HG02759 (cell line): ENCODE data around the gene NALCN.

Experiments used
- ATAC-seq: cut with Tn5 transposase; IDR thresholded peaks from one replicate; pipeline ENCODE4 v1.9.1; 2021; ENCODE audit warnings: mild to moderate bottlenecking, moderate library complexity; ENCODE audit not compliant: unreplicated experiment

The NALCN gene

GRCh38 chr13:101415358-101416174, 742 bp downstream of the NALCN start:
- peak; percentile 16 for ATAC-seq

- ATAC-seq = no peak
Measured at GRCh38 chr13:101412076-101412475, 4.2 kb downstream of the NALCN start.

GRCh38 chr13:101408992-101409656, 7.2 kb downstream of the NALCN start:
- ATAC-seq = no peak

- ATAC-seq = no peak
Measured at GRCh38 chr13:101408154-101408553, 8.2 kb downstream of the NALCN start.

- no peak for ATAC-seq
Measured at GRCh38 chr13:101406791-101407190, 9.5 kb downstream of the NALCN start.

GRCh38 chr13:101401196-101401595, 15.1 kb downstream of the NALCN start:
- ATAC-seq = no peak

GRCh38 chr13:101399365-101399764, 16.9 kb downstream of the NALCN start:
- ATAC-seq = no peak

GRCh38 chr13:101398920-101399319, 17.4 kb downstream of the NALCN start:
- ATAC-seq = no peak

- no peak for ATAC-seq
Measured at GRCh38 chr13:101398191-101398590, 18.1 kb downstream of the NALCN start.

GRCh38 chr13:101397742-101398141, 18.6 kb downstream of the NALCN start:
- ATAC-seq = no peak

- no peak for ATAC-seq
Measured at GRCh38 chr13:101394605-101395004, 21.7 kb downstream of the NALCN start.

- ATAC-seq = no peak
Measured at GRCh38 chr13:101393140-101393539, 23.2 kb downstream of the NALCN start.

- ATAC-seq = no peak
Measured at GRCh38 chr13:101390461-101390860, 25.8 kb downstream of the NALCN start.

GRCh38 chr13:101384929-101385328, 31.4 kb downstream of the NALCN start:
- ATAC-seq = no peak

GRCh38 chr13:101383595-101383994, 32.7 kb downstream of the NALCN start:
- no peak for ATAC-seq

GRCh38 chr13:101382701-101383100, 33.6 kb downstream of the NALCN start:
- ATAC-seq = no peak

- no peak for ATAC-seq
Measured at GRCh38 chr13:101382086-101382485, 34.2 kb downstream of the NALCN start.

- no peak for ATAC-seq
Measured at GRCh38 chr13:101360525-101360924, 55.8 kb downstream of the NALCN start.

- ATAC-seq = no peak
Measured at GRCh38 chr13:101354895-101355294, 61.4 kb downstream of the NALCN start.

GRCh38 chr13:101346942-101347728, 69.2 kb downstream of the NALCN start:
- ATAC-seq = no peak

- ATAC-seq = no peak
Measured at GRCh38 chr13:101346161-101346560, 70.1 kb downstream of the NALCN start.
